Stimulated activated CD8-positive, alpha-beta memory T cell treated with anti-CD3 and anti-CD28 coated beads, Interleukin-7, amount 100 ng/mL, for 48 hours (primary cell): ENCODE measurements around the gene LATS2.

ENCODE experiments used
- DNase-seq, 2 donors: peaks; one replicate each; pipeline ENCODE4 v3.0.0-alpha.2; 2020; ENCODE audit warnings: low read depth in 1 of 2; ENCODE audit errors: extremely low read depth in 1 of 2

Gene LATS2

DNA sequence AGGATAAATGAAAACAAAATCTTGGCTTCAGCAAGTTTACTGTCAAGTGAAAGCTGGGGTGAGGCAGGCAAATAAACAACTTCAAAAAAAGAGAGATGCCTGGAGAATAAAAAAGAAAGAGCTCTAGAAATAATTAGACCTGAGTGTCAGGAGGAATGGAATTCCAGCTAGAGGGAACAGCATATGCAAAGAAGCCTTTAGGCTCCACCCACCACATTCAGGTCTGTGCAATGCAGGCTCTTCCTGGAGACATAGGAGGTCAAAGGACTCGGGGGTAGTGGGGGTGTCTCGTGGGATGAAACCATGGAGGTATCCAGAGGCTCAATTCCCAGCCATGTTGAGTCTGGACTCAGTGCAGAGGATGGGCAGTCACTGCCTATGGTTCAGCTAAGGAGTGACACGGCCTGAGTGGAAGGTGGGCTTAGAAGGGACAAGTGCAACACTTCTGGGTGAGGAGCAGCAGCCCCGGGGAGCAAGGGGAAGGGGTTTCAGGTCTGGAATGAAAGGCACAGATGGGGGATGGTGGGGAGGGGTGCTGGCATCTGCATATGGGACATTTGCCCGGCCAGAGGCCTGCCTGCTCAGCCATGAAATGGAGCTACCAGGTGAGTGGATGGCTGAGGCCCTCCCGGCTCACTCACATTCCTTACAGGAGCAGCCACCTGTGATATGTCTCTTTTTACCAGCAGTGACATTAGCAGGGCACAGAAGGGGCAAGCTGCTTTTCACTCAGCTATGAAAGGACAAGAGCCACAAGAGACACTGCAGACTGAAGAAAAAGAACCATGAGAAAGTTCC lies 12.3 kb downstream of the LATS2 start:
- DNase-seq = no peak

DNA sequence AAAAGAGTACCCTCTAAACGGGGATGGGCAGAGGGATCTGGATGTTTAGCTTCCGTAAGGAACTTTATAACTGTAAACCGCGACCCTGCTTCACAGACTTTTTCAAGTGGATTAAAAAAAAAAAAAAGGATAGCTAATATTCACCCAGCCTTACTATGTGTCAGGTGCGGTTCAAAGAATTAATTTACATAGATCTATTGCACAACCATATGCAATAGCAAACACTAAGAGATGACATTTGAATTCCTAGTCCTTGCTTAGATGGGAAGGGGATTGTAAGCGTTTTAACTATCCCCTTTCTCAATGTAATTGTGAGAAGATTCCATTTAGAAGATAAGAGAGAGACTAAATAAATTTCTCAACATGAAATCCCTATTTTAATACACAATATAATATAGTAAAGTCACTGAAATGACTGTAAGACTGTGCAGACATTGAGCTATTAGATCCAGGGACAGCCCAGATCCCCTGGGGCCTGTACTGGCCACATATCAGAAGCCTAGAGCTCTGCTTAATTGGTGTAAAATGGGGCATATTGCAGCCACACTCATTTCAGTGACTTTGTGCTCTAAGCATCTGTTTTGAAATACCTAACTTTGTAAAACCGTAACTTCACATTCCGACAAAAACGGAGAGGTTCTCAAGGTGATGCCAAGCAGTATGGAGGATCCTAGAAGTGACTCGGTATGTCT lies 13.6 kb downstream of the LATS2 start:
- DNase-seq = no peak

DNA sequence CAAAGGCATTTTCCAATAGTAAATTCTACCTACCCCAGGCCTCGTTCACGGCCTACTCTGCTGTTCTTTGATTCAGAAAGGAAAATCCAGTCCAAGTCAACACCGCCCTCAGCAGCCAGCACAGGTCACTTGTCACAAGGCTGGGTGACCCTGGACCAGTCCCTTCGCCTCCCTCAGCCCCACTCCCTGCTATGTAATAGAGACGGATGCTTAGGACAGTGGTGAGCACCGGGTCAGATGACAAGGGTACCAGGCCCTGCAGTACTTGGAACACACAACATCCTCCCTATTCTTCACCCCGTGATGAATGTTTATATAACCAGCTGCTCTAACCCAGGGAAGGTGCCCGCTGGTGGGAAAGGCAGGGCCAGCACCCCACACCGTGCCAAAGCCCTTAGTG lies 14.3 kb downstream of the LATS2 start:
- no peak for DNase-seq

DNA sequence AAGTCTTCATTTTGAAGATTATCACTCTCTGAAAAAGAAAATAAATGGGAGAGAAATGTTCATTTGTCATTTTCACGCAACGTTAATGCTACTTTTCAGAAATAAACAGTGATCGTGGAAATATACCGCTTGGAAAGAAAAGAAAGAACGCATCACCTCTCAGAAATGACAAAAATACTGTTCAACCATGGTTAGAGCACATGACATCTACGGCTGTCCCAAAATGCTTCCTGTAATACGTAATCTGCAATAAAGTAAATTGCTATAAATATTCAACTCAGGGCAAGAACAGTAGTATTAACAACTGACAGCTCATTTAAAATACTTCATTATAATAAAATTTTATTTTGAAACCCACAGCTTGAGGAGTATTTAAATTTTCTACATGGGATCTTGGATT lies 15.2 kb downstream of the LATS2 start:
- DNase-seq = no peak

DNA sequence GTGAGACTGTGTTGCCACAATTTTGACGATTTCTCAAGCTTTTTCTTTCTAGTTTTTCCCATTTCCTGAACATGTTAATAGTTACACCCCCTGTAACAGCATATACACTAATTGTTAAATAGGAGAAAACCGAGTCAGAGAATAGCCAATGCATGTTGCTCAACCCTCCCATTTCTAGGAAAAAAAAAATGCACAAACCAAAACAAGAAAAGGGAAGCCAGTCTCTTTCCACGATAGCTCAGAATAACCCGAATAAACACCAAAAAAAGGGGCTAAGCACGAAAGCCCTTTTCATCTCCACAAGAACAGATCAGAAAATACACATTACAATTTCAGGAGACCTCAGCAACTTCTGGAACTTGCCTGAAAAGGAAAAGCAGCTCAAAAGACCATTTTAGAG lies 16.3 kb downstream of the LATS2 start:
- no peak for DNase-seq

DNA sequence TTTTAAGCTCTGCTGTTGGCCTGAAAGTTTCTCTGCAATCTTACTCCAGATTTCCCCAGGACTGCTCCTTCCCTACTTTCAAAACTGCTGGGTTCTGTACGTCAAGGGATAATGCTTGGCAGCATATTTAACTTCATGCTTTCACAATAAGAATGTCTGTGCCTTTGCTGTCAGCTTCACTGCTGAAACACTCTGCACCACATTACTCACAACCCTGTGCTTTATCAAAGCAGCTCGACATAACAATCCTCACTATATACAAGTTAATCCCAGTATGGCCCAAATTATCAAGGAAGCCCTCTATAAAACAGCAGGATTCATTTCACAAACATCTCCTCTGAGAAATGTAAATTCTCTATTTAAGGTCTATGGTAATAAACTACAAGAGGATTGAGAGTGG lies 17.5 kb downstream of the LATS2 start:
- DNase-seq = no peak

DNA sequence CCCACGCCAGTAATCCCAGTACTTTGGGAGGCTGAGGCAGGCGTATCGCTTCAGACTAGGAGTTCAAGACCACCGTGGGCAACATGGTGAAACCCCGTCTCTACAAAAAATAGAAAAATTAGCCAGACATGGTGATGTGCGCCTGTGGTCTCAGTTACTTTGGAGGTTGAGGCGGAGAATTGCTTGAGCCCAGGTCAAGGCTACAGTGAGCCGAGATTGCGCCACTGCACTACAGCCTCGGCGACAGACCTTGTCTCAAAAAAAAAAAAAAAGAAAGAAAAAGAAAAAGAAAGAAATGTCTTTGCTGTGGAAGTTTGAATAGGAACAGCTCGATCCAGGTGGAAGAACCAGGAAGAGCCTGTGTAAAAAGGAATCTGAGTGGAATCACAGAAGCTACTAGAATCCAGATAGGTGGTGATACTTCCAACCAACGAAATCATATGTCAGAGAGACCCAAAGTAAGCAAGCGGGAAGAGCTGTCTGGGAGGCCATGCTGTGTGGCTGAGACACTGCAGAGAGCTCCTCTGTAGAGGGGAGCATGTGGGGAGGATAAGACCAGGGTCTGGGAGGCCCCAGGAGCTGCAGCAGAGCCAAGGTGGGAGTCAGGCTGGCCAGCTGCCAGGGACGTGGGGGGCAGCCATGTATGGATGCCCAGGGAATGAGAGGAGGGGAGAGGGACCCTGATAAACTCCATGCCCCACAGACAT lies 21.1 kb downstream of the LATS2 start:
- DNase-seq = no peak

DNA sequence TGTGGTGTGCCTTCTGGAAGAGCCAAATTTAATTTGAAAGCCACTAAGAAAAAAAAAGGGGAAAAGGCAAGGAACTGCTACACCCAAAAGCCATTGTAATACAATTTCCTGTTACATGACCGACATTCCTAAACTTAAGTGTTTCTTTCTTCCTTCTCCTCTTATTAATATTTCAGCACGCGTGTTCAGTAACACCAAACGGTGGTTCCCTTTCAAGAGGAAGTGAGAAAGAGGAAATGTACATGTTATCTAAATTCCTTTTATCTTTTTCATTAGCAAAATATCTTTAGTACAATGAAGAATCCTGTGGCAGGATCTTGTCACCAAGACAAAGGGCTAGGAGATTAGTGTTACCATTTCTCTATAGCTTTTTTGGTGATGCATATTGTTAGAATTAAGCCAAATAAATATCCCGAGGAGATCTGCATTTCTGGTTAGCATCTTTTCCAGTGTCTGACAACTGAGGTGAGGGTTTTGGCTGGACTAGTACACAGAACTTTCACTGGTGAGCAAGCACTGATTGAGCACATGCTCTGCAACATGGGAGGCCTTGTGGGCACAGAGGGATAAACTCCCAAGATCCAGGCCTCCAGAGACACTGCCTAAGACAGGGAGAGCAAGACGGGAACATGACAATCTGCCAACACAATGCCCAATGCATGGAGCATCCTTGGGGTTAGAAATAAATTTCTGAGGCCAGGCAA lies 22.1 kb downstream of the LATS2 start:
- DNase-seq = no peak

DNA sequence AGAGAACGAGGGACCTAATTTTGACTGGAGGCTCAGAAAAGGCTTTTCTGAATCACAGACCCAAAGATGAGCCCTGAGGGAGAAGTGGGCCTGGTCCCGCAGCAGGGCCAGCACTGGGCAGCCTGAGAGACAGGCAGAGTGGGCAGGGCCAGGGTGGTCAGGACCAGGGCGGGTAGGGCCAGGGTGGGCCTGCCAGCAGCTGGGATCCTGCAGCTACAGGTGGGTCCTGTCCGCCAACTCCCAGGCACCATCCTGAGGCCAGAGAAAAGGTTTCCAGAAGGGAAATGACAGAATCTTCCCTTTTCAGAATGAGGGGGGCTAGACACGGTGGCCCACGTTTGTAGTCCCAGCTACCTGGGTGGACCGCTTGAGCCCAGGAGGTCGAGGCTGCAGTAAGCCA lies 23.7 kb downstream of the LATS2 start:
- no peak for DNase-seq

DNA sequence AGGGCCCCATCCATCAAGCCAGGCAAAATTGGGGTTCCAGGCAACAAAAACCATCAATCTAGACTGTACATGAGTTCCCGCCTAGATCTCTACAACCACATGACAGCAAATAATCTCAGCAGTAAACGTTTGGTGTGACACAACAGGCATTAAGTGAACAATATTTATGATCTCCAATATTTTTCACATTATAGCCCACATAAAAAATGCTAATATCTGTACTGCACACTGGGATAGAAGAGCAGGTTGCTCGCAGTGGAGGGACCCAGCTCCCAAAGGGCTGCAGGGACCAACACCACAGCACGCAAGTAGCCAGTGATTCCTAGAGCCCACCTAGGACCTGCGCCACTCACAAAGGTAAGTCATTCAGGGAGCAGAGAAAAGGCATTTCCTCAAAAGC lies 25.9 kb downstream of the LATS2 start:
- no peak for DNase-seq

DNA sequence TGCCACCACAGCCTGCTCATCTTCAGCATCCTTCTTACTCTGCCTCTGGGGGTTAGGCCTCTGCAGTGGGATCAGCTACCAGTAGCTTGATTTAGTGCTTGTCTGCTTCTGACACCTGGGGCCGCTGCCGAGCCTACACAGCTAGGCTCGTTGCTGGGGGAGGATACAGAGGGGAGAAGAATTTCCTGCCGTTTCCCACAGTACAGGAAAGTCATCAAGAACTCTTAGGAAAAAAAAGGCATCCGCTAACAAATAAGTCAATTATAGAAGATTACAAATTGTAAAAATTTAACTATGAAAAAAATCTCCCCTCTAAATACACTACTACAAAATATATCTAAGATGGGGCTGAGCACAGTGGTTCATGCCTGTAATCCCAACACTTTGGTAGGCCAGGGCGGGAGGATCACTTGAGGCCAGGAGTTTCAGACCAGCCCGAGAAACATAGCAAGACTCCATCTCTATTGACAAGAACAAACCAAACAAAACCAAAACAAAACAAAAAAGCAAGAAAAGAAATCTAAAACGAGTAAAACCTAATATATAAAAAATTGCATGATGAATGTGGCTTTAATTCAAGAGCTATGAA lies 26.7 kb downstream of the LATS2 start:
- DNase-seq = no peak

DNA sequence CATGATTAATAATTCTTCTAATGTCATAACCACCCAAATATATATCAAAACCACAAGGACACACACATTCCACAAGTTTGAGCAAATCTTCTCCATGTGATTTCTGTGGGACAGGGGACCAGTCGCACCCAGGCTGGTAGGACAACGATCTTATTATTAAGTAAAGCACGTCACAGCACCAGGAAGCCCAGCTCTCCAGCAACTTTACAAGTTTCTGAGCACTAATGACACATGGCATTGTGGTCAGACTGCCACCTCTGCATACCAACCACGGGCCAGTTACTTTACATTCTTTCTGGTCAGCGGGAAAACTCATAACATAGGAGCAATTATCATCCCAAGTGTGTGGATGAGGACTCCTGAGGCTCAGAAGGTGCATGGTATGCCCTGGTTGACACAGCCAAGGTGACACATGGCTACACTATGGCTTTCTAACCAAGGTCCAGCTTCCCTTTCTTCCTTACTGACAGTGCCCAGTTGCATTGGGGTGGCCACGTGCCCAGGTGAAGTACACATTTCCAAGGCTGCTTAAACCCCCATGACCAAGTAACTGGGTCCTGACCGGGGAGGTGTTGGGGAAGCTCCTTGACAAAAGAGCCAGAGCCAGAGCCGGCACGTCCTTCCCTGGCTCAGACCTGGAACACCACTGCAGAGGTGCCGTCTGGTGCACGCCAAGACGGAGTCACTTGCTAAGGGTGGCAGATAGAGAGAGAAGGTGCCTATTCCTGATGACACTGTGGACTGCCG lies 27.4 kb downstream of the LATS2 start:
- no peak for DNase-seq

DNA sequence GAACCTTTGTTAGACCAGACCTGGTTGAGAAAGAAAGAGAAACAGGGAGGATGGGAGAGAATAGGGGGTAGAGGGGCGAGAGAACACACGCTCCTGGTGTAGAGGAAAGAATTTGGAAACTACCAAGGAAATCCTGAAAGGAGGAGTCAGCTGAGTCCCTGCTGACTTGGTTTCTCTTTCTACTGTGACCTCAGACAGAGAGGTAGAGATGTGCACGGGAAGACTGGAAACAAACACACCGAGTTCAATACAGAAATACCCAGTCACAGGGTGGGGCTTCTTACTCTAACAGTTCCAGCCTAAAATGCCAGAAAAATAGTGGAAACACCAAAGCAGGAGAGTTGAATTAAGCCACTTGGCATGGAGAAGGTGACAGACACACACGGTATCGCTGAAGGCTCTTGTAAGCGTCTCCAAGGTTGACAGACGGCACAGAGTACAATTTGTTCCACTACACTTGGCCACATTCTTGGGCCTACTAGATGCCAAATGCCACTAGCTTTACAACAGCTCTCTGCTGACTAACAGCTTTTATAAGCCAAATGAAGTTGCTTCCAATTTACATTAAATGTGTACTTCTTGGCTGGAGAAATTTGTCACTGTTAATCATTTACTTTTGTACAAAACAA lies 28.1 kb downstream of the LATS2 start:
- no peak for DNase-seq

DNA sequence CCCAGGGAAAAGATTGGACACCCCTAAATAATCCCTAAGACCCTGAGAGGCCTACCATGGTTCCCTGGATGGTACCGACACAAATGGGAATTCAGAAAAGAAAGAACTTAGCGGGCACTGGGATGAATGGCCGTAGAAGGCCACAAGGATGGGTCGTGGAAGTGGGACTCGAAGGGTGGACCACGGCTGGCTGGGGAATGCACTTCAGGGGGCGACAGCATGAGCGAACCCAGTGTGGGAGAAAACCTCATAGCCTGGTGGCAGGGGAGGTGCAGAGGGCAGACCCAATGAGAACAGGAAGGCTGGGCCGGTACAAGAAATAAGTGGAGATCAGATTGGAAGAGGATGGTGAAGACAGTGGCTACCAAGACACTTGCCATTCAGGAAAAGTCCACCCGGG lies 28.7 kb downstream of the LATS2 start:
- no peak for DNase-seq

DNA sequence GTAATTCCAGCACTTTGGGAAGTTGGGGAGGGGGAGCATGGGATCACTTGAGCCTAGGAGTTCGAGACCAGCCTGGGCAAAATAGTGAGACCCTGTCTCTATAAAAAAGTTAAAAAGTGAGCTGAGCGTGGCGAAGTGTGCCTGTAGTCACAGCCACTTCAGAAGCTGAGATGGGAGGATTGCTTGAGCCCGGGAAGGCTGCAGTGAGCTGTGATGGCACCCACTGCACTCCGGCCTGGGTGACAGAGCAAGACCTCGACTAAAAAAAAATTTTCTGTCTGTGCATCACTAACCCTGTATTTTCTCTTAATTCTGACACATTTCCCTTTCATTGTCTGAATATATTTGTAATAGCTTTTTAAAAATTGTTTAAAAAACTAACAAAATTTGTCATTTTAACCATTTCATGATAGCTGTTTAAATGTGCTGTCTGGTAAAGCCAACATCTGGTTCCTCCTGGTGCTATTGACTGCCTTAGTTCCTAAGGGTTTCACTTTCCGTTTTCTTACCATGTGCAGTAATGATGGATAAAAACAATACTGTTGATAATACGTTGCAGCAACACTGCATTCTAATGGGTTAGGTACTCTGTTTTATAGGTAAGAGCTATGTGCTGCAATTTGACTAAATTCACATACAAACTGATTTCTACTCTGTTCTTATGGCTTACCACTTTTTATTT lies 29.7 kb downstream of the LATS2 start:
- no peak for DNase-seq

DNA sequence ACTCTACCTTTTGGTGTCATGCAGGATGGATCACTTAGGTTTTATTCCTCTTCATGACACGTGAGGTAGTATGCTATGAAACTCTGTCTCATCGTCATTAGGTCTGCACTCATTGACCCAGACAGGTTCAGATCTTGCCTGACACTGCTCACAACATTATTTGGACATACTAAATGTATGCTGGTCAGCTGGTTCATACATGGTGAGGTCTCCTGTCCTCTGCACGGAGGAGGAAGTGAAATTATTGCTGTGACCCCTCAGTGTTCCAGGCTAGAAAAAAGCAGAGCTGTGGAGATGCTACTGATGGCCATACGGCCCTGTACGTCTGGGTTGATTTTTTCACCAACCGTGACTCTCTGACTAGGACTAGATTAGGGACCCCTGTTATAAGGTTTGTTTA lies 35.8 kb downstream of the LATS2 start:
- no peak for DNase-seq

DNA sequence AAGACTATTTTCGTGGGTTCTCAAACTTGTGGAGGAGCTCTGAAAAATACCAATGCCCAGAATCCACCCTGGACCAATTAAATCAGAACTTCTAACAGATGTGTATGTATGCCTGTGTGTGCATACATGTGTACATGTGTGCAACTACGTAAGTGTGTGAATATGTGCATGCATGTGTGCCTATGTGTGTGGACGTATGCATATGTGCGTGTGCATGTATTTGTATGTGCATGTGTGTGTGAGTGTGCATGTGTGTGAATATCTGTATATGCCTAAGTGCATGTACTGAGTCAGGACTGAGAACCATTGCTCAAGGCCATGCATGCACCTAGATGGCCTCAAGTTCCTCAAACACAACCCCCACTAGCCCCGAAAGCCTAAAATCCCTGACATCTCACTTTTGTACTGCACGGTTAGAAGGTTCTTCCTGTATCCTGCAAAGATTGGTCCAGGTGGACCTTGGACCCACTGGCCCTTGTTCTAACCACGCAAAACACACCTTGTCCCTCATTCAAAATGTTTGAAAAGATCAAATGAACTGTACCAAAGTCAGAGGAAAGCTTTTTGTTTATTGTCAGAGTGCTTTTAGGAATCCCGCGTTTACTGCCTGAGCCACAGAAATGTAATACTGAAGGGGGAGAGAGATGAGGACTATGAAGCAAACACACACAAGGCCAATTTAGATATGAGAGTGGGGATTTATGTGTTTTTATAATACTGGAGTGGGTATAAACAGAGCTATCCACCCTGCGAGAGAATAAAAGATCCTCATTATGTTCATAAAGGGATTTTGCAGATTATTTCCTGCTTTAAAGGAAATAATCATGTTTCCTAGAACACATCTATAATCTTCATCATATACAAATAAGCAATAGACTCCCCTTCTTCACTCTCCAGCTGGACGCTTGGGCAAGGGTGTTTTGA lies 39.1 kb downstream of the LATS2 start:
- DNase-seq = no peak

DNA sequence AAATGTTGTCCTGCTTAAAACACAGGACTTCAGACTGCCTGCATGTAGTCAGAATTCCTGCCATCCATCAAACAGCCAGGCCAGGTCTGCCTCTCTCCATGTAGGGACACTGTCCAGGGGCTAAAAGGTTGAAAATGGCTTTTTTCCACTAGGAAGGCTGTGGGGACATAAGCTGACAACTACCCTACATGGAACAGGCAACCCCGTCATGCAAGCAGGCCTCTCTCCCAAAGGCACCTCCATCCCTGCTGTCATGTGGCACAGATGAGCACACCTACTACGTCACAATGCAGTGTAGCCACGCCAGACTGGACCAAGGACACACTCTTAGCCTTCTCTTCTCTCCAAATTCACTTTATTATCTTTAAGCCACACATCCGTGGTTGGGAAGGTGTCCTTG lies 40.8 kb downstream of the LATS2 start:
- DNase-seq = no peak
